HG02571 (cell line): ENCODE results near the gene MICAL1.

ENCODE experiments used
- ATAC-seq: cut with Tn5 transposase; IDR thresholded peaks from one replicate; pipeline ENCODE4 v1.9.1; 2021; ENCODE audit warnings: mild to moderate bottlenecking, moderate library complexity; ENCODE audit not compliant: unreplicated experiment

MICAL1 gene

DNA sequence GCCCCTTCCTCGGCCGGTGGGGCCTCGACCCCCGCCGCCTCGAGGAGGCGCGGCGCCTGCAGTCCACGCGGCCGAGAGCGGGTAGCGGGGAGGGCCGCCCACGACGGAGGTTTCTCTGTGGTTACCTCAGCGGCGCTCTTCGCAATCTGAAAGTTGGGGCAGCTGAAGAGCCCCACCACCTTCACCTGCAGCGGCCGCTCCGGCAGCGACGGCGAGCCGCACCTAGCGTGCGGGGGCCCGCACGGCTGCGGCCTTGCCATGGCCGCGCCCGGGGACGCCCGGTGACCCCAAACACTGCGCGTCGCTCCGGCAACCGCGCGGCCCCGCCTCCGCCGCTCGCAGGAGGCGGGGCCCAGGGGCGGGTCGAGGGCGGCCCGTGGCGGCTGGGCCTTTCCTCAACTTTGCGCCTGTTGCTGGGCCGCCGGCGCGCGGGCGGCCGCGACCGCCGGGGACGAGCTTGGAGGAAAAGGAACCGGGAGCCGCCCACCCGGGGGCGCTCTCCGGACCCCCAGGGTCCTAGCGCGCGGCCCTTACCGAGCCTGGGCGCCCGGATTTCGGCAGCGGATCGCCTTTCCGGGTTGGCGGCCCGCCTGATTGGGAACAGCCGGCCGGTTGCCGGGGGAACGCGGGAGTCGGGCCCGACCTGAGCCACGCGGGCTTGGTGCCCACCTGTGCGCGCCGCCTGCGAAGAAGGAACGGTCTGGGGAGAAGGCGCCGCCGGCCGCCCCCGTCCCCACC, 15.1 kb downstream of the MICAL1 start, which contains the start of the genes PPIL6 and SMPD2:
Gene PPIL6, minus strand, starts transcription at position 298 of the 738 bp plus-strand sequence. Its CDS starts 38 bp downstream, at position 260.
Gene SMPD2, plus strand, starts transcription at position 394 of the 738 bp plus-strand sequence. CDS start 398 bp downstream, outside the sequence.
- ATAC-seq: peak; percentile 89

- no peak for ATAC-seq
Observed at GRCh38 chr6:109436041-109436440, 19.5 kb downstream of the MICAL1 start.

GRCh38 chr6:109434456-109434855, 21.1 kb downstream of the MICAL1 start:
- ATAC-seq: no peak

DNA sequence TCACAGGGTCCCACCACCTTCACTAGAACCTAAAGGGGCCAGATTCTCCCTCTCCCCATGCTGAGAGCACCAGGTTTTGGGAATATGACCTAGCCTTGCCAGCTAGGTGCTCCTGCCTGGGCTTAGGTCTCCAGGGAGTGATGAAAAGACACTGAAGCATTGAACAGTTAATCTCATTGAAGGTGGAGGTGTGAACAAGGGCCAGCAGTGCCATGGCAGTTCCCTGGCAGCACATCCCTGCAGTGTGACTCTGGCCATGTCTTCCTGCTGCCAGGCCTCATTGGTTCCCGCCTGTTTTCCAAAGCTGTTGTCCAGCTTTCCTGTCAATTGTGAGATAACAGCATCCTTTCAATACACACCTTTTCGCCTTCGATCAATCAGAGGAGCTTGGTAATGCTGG, 26.1 kb downstream of the MICAL1 start:
- no peak for ATAC-seq

GRCh38 chr6:109428889-109429477, 26.6 kb downstream of the MICAL1 start:
- no peak for ATAC-seq

GRCh38 chr6:109424946-109425345, 30.6 kb downstream of the MICAL1 start:
- ATAC-seq: no peak

- no peak for ATAC-seq
Observed at GRCh38 chr6:109421184-109421583, 34.4 kb downstream of the MICAL1 start.

DNA sequence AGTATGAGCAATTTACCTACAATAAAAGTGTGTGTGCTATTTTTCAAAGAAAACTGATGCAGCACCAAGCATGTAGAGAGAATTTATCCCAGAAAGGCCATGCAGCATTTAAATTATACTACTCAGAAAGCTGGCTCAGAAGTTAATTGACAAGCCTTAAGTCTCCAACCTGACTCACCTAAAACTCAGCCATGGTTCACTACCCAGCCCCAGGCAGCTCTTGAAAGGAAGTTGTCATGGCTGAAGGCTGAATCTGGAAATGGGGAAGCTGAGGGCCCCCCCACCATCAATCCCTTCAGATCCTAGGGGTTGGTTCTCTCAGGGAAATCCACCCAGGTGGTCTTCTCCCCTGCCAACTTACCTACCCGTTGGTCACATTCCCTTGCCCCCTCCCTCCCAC, 34.8 kb downstream of the MICAL1 start:
- ATAC-seq: no peak

GRCh38 chr6:109417646-109418045, 37.9 kb downstream of the MICAL1 start:
- ATAC-seq: no peak

DNA sequence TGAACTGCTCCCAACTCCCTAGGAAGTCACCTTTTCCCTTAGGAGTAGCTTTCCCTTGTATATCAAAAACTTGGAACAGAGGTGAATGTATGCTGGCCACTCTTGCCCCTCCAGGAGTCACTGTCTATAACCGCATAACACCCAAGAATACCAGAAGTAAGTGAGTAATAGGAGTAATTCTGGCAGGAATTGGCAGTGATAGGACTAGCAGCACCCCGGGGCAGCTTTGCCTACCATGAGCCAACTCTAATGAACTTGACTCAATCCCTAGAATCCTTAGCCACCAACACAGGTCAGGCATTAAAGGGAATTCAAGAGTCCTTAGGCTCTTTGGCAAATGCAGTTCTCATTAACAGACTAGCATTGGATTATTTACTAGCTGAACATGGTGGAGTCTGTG, 44.5 kb downstream of the MICAL1 start:
- ATAC-seq: no peak

DNA sequence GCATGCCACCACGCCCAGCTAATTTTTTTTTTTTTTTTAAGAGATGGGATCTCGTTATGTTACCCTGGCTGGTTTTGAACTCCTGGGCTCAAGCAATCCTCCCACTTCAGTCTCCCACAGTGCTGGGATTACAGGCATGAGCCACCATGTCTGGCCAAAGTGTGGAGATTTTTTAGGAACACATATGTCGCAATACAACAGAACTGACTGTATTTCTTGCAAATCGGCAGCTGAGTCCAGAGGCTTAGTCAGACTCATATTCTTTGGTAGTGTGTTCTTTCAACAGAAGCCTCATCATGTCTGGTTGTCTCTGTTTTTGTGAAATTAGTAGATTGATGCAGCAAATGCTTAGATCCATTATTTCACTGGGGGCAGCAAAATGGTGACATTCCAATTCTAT, 49.4 kb downstream of the MICAL1 start:
- ATAC-seq: no peak

DNA sequence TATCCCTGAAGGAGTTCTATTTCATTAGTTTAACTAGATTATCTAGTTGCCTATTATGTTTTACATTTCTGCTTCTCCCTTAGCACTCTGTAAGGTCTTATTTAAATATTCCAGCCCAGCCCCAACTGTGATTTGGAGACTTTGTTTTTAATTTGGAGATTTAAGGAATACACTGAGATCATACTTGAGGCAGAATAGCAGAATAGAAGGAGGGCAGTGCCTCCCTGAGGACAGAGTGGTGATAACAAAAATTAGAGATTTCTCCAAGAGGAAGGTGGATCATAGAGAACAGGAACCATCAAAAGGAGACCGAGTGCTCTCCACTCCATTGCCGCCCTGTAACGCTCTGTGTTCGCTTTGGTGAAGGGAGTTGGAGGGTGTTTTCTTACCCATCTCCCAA, 58.6 kb downstream of the MICAL1 start:
- ATAC-seq: no peak

DNA sequence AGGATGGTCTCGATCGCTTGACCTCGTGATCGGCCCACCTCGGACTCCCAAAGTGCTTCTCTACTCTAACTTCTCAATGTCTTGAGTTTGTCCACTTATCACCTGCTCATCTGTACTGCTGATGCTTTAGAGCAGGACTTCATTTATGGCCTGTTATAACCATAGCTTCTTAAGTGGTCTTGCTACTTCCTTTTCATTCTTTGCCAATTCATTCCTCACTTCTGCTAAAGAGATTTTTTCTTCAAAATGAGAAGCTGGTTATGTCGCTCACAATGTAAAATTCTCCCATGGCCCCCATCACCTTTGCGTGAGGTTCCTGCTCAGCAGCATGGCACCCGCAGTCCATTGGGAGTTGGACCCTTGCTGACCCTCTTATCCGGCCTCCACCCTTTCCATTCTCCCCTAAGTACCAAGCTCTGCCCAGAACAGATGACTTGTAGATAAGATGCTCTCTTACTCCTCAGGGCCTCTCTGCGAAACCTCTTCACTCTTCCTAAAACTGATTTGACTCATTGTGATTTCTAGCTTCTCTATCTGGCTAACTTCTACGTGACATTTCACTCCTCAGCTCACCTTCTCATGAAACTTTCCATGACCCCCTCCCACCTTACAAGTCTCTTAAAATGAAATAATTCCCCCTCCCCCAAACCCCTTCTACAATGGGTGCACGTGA, 59.4 kb downstream of the MICAL1 start:
- ATAC-seq: no peak
